Measurements from ENCODE around the gene CATSPER3.
A peak's percentile ranks its signal among the peaks of the same experiment; 100 is the strongest.

CATSPER3 gene

DNA sequence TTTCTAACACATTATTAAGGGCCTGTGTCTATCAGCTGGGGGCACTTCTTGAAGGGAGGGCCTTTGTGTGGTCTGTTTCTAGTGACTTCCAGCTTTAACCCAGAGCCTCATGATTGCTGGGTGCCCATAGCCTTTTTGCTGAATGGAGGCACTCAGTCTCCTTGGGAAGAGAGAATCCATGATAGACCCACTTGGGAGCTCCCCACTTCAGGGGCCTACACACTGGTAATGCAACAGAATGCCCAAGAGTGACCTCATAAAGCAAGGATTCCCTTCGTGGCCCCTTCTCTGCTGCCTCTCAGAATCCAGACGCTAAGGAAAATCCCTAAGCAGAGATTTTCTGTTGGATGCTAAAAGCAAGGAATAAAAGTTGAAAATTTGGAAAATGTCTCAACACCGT is at the start of gene CATSPER3:
Gene CATSPER3, plus strand, starts transcription at position 301 of the 400 bp plus-strand sequence. Its CDS starts 85 bp downstream, at position 386.
- H3K27ac ChIP-seq, result no peak within 1 kb of the TSS
- no peak for DNase-seq (ENCODE audit: low read depth, low spot score)

- H3K27ac ChIP-seq, result no peak overlapping the region
- DNase-seq (ENCODE audit: low read depth, low spot score), result no peak
Observed at GRCh38 chr5:134918861-134919260, 48.8 kb upstream of the CATSPER3 start.

DNA sequence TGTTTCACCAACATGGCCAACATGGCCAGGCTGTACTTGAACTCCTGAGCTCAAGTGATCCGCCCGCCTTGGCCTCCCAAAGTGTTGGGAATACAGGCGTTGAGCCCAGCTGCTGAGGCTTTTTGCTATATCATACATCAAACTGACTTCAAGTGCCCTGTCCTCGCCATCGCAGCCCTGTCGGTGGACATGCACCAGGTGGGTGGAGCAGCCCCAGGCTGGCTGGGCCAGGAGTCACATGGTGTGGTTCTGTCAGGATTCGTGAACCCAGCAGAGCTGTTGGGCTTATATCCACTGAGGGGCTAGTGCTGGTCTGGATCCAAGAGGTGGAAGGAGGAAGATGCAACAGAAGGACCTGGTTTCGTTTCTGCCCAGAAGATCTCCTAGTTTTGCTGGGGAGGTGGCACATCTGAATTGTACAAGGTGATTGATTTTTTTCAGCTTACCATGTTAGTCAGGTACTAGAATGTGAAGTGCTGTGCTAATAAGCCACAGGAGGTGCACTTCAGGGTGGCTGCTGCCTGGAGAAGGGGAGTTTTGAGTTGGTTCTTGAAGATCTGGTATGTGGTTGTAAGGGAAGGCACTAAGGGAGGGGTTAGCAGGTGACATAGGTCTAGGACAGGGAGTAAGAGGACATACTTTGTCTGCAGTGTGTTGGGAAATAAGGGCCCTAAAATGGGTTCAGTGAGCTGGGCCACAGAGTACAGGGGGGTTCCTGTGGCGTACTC is 46.7 kb upstream of the CATSPER3 start:
- no peak for DNase-seq (ENCODE audit: low read depth, low spot score)
- H3K27ac ChIP-seq, result no peak overlapping the region

DNA sequence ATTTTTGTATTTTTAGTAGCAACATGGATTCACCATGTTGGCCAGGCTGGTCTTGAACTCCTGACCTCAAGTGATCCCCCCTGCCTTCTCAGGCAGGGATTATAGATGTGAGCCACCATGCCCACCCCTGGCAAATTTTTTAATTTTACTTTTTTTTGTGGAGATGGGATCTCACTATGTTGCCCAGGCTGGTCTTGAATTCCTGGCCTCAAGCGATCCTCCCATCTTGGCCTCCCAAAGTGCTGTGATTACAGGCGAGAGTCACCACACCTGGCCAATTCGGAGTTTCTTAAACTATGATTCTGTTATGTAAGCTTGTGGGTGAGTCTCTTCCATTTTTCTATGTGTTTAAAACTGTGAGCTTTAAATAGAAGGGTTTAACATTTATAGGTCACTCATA is 35.2 kb upstream of the CATSPER3 start:
- H3K27ac ChIP-seq, result no peak overlapping the region
- no peak for DNase-seq (ENCODE audit: low read depth, low spot score)

GRCh38 chr5:134934202-134934601 is 33.5 kb upstream of the CATSPER3 start:
- H3K27ac ChIP-seq, result no peak overlapping the region
- DNase-seq (ENCODE audit: low read depth, low spot score), result no peak

- no peak overlapping the region for H3K27ac ChIP-seq
- DNase-seq (ENCODE audit: low read depth, low spot score), result no peak
Observed at GRCh38 chr5:134935711-134936602, 31.8 kb upstream of the CATSPER3 start.

GRCh38 chr5:134937526-134937925 is 30.2 kb upstream of the CATSPER3 start:
- H3K27ac ChIP-seq, result no peak overlapping the region
- DNase-seq (ENCODE audit: low read depth, low spot score), result no peak

DNA sequence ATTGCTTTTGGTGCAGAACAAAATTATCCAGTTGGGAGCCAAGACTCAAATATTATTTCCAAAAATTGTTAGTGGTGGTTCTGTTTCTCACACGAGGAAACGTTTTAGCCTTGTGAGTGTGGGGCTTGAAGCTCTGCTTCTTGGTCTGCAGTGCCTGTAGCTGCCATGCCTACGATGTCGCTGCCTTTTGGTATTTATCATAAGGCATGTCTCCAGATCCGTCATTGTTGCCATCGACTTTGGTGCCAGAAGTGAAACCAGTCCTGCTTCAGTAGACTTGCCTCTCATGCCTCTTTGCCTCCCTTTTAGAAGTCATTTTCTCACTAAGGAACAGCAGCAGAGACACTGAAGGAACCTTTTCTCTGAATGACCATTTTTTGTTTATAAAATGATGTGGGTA is 29.7 kb upstream of the CATSPER3 start:
- no peak overlapping the region for H3K27ac ChIP-seq
- DNase-seq (ENCODE audit: low read depth, low spot score), result no peak

DNA sequence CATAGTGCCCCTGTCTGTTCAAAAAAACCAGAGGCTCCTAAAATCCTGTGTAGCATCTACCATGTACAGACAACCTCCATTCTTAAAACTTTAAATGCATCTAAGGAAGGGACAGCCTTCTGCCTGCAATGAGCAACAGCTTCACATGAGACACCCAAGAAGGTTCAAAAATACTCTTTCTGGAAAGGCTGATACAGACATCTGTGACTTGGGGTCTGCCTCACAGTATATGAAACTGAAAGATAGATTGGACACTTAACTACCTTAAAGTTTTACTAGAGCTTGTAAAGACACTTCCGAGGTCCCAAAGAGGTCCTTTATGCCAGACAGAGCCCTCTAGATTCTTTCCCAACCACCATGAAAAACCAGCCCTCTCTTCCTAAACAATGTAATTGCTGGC is 28.2 kb upstream of the CATSPER3 start:
- no peak for DNase-seq (ENCODE audit: low read depth, low spot score)

GRCh38 chr5:134943547-134943946 is 24.2 kb upstream of the CATSPER3 start:
- H3K27ac ChIP-seq, result no peak overlapping the region
- no peak for DNase-seq (ENCODE audit: low read depth, low spot score)

More for the DNA sequence above, 28.2 kb upstream of the CATSPER3 start:
- H3K27ac ChIP-seq, result no peak overlapping the region

DNA sequence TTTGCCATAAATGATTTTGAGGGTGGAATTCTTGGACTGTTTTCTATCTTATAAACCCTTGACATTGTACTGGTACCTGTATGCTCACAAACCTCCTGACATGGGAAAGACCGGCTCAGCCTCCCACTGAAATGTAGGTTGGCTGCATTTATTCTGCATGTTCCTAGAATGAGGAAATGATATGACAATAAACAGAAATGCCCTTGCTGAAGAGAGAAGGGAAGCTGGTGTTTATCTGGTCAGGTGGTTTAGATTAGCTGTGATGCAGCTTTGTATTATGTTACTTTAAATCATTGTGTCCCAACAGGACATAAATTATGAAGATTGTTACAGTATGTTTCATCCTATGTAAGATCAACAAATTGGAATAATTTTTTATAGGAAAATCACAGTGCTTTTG is 23.1 kb upstream of the CATSPER3 start:
- DNase-seq (ENCODE audit: low read depth, low spot score), result no peak
- no peak overlapping the region for H3K27ac ChIP-seq

DNA sequence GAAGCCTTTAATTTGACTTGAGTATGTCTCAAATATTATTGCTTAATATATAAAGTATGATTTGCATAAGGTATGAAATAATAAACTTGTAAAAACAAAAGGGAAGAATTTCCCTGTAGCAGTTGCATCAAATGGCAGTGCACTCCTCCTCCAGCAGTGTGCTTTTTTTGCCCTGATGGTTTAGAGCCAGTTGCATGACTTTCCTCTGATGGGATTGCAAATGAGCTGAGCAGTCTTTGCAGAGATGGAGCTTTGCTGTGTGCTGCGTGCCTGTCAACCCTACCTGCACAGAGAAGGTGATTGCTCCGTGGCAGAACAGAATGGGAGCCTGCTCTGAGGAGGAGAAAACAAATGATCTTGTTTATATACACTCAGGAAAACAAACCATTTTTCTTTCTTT is 22.7 kb upstream of the CATSPER3 start:
- H3K27ac ChIP-seq, result no peak overlapping the region
- DNase-seq (ENCODE audit: low read depth, low spot score), result no peak

GRCh38 chr5:134948911-134949310 is 18.8 kb upstream of the CATSPER3 start:
- no peak for DNase-seq (ENCODE audit: low read depth, low spot score)
- no peak overlapping the region for H3K27ac ChIP-seq

GRCh38 chr5:134949316-134949715 is 18.4 kb upstream of the CATSPER3 start:
- DNase-seq (ENCODE audit: low read depth, low spot score), result no peak
- no peak overlapping the region for H3K27ac ChIP-seq

GRCh38 chr5:134957920-134958608 is 9.6 kb upstream of the CATSPER3 start:
- DNase-seq (ENCODE audit: low read depth, low spot score), result no peak
- H3K27ac ChIP-seq, result no peak overlapping the region

DNA sequence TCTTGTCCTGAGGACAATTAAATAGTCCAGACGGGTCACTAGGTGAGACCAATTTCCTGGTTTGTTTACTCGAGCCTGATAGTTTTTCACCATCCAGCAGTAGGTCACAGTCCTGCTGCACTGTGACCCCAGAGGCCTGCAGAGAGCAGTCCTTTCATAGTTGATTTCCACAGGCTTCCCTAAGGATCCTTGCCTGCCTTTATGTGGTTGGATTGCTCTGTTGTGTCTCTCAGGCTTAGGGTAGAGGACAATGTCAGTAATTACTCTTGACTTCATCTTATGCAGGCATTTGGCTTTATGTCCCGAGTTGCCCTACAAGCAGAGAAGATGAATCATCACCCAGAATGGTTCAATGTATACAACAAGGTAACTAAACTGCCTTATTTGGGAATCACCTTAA is 9.0 kb upstream of the CATSPER3 start:
- no peak overlapping the region for H3K27ac ChIP-seq
- no peak for DNase-seq (ENCODE audit: low read depth, low spot score)

DNA sequence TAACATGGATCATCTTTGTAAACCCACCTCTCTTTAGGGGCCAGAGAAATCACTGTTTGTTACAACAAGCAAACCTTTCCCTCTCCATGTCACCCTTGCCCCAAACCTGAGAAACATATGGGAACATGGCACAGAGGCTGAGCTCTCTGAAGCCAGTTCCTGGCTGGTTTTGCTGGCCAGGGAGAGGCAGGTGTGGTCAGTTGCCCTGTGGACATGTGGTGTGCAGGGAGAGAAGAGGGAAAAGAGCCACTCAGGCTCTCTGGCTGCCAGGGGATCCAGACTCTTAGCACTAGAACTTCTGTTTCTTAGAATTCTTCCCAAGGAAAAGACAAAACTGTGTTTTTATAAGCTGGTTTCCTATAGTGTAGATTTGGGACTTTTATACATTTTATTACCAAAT is 4.6 kb upstream of the CATSPER3 start:
- no peak overlapping the region for H3K27ac ChIP-seq
- no peak for DNase-seq (ENCODE audit: low read depth, low spot score)

DNA sequence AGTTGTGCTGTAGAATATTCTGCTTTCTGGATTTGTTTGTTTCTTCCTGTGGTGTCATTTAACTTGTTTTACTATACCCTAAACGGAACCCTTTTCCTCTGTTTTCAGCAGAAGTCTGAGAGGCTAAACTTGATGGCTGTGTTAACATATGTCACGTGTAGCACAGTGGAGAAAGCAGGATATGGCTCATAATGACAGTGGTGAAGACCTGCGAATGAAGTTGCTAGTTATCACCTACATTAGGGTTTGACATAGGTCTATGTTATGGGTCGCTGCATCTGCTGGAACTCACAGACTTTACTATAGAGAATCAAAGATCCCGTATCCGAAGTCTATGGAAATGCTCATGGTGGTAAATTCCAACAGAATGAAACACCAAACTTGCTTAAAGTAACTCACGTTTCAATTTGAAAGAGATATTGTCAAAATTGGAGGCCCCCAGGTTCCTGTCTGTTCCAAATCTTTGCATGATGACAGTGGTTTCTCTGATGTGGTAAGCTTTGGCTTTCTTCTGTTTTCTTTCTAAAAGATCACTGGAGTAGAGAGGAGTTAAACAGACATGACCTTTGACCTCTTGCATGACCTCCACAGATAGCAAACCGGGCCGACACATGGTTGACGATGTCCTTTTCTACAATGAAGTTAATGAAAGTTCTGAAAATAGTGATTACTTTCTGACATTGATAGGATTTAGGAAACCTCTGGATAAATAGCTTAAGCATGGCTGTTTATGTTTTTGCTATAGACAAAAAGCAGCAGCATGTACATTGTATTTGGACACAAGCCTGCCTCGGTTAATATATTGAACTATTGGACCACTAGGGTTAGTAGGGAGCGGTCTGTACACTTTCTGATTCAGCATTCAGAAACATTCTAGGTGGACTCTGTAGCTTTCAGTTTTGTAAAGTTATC is 3.1 kb upstream of the CATSPER3 start:
- no peak for DNase-seq (ENCODE audit: low read depth, low spot score)
- H3K27ac ChIP-seq, result no peak overlapping the region

DNA sequence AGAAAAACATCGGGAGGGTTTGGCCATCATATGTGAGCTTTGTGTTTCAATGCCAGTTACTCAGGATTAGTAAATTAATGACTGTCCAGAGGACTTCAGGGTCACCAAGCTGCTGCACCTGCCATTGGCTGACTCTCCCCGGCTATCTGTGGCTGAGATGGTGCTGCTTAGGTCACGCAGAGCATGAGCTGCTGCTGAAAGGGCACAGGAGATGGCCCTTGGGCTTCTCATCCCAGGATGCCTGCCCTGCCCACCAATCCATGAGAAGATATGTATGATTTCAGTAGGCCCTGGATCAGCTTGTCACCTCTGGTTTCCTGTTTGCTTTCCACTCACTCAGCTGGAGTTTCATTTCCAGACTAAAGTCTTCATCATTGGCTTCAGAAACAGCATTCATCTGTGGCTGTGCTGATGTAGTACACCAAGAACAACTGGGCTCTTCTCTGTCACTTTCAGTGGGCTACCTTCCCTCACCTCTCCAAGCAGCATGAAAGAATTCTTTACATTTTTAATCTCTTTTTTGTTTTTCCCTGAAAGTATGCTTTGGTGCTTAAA is 2.4 kb upstream of the CATSPER3 start:
- no peak overlapping the region for H3K27ac ChIP-seq
- no peak for DNase-seq (ENCODE audit: low read depth, low spot score)

- DNase-seq (ENCODE audit: low read depth, low spot score), result peak; percentile 36
- H3K27ac ChIP-seq, result no peak overlapping the region
Observed at GRCh38 chr5:134968055-134968454, 348 bp downstream of the CATSPER3 start.

Measured in epithelial cell of prostate (primary cell).